Endometrium (tissue), 2 donors: ENCODE results near the gene PRDM1.

Experiments
- FAIRE-seq: peaks from 2 replicates; lab custom pipeline; 2012; peaks lifted over from hg19 to GRCh38; lab: Jason Lieb, UNC
- donor health status: control.
- donor health status: control.

PRDM1 gene

GRCh38 chr6:106085984-106086813 lies at the start of gene PRDM1:
Gene PRDM1 (plus strand): TSS chr6:106086336. CDS start chr6:106086554, 218 bp downstream.
- peak; percentile 72 for FAIRE-seq

DNA sequence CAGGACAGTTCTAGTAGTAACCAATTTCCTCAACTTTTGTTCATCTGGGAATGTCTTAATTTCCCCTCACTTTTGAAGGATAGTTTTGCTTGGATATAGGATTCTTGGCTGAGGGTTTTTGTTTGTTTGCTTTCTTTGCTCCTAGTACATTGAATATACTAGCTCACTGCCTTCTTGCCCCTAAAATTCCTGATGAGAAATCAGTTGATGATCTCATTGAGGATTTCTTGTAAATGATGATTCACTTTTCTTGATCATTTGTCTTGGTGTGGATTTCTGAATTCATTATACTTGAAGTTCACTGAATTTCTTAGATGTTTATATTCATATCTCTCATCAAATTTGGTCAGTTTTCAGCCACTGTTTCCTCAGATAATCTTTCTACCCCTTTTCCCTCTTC lies 49.1 kb upstream of the PRDM1 start:
- FAIRE-seq: no peak

DNA sequence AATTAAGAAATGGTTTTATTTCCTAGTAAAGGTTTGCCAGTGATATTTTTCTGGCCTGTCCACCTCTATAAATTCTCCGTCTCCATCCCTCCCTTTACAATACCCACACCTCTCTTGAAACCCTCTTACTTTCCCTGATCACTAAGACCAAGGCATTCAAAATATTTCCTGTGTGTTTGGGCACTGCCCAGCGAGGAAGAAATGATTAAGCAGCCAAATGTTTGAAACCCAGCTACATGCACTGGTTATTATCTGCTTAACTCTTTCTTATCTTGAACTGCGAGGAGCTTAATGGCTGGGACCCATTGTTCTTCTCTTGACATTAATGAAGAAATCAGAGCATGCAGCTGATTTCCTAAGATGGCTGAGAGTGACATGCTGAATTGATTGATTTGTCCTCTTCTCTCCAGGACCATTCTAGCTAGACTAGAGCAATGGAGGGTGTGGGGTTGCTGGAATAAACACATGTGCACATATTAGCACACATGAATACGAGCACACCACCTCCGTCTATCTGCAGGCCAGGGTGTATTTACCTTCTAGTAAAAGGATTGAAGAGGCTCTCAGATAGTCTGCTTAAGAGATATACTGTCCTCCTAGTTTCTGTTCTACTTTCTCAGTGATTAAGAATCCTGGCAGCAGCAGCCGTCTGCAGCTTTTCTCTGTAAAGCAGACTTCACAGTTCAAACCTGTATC lies 46.1 kb upstream of the PRDM1 start:
- FAIRE-seq: no peak

DNA sequence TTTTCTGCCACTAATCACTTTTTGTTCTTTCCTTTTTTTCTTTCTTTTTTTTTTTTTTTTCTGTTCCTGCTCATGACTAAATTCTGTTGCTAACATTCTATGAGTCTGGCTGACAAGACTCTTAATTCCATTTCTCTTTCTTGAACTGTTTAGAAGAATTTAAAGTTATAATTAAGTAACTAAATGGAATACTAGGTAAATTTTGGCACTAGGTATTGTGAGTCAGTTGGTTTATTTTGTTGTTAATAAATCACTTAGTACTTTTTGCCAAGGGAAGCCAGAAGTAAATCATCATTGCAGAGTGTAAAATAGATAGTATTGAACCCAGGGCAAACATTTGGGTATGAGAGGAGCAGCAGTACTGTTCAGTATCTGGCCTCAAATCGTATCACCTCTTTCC lies 42.0 kb upstream of the PRDM1 start:
- FAIRE-seq: no peak

DNA sequence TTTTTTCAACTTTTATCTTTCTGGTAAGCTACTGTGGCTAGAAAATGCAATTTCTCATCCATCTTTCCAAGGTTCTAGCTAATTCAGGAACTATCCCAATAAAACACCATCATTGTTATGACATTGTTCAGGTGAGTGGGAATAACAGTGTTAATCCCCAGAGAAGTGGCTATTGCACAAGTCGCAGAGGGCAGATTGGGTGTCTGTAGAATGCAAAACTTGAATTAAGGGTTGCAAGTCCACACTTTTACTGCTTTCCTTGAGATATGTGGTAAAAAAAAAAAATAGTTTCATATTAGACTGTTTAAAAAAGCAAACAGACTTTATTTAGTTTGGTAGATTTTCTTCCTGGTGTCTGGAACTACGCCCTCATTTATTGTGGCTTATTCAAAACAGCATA lies 41.1 kb upstream of the PRDM1 start:
- no peak for FAIRE-seq

GRCh38 chr6:106046116-106046853 lies 39.9 kb upstream of the PRDM1 start:
- FAIRE-seq: no peak

DNA sequence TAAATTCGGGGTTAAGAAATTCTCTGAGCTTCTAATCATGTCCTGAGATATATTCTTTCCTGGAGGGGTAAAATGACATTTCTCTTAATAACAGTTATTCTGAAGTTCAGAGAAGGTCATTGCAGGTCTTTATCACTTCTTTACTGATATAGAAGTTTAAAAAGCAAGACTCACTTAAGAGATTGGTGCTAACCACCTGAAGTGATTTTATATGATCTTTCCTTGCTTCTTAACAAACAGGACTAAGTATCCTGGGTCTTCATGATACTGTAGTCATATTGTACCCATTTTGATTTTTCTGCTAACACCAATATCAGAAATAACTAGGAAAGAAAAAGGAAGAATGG lies 39.3 kb upstream of the PRDM1 start:
- FAIRE-seq: no peak

- no peak for FAIRE-seq
Measured at GRCh38 chr6:106048336-106048735, 37.8 kb upstream of the PRDM1 start.

- peak; percentile 8 for FAIRE-seq
Measured at GRCh38 chr6:106050538-106050937, 35.6 kb upstream of the PRDM1 start.

GRCh38 chr6:106051226-106051625 lies 34.9 kb upstream of the PRDM1 start:
- FAIRE-seq: no peak

- FAIRE-seq: no peak
Measured at GRCh38 chr6:106053484-106054205, 32.5 kb upstream of the PRDM1 start.

DNA sequence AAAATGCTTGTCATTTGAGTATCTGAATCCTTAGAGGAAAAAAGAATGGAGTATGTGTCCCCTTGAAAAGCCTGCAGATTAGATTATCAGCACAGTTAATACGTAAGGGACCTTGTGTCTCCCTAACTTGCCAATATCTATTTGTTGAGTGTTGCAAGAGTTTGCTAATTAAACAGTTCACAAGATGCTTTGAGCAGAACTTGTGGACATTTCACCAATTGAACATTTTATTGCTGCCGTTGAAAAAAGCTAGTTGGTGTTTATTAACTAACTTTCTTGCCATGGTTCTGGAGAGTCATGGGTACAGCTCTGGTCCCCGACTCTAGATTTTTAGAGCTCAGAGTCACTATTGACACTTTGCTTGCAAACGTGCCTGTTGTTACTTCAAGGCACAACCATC lies 30.6 kb upstream of the PRDM1 start:
- no peak for FAIRE-seq

GRCh38 chr6:106056060-106056745 lies 29.9 kb upstream of the PRDM1 start:
- FAIRE-seq: no peak

GRCh38 chr6:106056746-106057390 lies 29.3 kb upstream of the PRDM1 start:
- no peak for FAIRE-seq

- no peak for FAIRE-seq
Measured at GRCh38 chr6:106059331-106059730, 26.8 kb upstream of the PRDM1 start.

DNA sequence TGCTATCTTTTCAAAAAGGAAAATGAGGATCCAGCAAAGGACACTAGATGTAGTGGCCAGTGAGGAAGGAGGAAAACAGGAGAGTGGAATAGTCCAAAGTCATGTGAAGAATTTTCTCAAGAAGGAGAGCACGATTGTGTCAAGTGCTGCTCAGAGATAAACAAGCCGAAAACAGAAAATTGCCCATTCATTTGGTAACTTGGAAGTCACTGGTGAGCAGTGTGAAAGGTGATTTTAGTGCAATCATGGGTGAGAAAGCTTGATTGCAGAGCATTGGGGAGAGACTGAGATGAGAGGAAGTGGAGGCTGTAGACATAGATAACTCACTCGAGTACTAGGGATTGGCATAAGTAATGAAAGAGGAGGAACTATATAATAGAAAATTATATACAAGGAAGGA lies 26.0 kb upstream of the PRDM1 start:
- FAIRE-seq: no peak

DNA sequence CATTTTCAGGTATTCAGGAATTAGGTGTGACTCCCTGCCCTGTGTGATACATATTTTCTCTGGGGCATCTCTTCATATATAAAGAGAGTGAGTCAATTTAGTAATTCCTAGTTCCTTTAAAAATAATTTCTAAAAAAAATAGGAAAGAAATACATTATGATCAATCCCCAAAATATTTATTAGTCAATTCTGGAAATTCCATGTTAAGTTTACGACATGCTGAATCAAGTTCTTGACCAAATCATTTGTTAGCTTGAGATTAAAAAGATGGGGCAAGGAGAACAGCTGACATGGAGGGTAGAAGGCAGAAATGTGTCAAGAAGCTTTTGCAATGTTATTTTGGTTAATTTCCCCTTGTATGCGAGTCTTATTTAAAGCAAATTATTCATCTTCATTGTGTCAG lies 22.7 kb upstream of the PRDM1 start:
- FAIRE-seq: no peak

- no peak for FAIRE-seq
Measured at GRCh38 chr6:106064142-106064541, 22.0 kb upstream of the PRDM1 start.

DNA sequence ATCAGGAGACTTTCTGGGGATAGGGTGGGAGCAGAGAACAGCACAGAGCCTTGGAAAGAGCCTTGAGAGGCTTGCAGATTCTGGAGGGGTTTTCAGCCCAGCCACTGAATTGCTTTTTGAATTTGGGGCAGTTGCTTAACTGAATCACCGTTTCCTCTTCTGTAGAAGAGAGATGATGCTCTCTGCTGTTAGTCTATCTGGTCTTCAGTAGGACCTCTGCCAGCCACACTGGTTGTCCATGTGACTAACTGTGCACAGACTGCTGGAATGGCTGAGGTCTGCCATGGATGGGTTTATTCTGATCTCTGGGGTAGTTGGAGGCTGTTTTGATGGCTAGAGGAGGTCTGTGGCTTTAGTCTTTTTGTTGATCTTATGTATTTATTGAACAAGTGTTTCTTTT lies 21.4 kb upstream of the PRDM1 start:
- no peak for FAIRE-seq

- no peak for FAIRE-seq
Measured at GRCh38 chr6:106066989-106067388, 19.1 kb upstream of the PRDM1 start.

DNA sequence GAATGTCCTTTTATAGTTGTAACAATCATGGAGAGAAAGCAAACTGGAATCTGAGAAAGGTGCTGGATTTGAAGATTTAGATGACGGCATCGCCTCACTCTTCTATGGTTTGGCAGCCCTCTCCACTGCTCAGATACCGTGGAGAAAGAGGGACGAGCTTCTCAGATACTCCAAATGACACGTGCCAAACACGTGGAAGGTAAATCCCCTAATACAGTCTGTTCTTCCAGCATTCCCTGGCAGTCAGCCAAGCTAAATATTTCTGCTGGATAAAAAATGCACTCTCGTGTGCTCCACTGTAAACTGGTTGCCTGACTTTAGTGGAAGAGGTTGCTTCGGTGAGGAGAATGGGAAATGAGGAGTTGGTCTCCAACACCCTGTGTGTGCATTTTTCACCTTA lies 16.7 kb upstream of the PRDM1 start:
- FAIRE-seq: peak; percentile 79
